Activated gamma-delta T cell (primary cell): ENCODE results near the gene RPLP2.

Source experiments
- DNase-seq: peaks from one replicate; lab custom pipeline; 2025; lab: John Stamatoyannopoulos, UW

RPLP2 gene

DNA sequence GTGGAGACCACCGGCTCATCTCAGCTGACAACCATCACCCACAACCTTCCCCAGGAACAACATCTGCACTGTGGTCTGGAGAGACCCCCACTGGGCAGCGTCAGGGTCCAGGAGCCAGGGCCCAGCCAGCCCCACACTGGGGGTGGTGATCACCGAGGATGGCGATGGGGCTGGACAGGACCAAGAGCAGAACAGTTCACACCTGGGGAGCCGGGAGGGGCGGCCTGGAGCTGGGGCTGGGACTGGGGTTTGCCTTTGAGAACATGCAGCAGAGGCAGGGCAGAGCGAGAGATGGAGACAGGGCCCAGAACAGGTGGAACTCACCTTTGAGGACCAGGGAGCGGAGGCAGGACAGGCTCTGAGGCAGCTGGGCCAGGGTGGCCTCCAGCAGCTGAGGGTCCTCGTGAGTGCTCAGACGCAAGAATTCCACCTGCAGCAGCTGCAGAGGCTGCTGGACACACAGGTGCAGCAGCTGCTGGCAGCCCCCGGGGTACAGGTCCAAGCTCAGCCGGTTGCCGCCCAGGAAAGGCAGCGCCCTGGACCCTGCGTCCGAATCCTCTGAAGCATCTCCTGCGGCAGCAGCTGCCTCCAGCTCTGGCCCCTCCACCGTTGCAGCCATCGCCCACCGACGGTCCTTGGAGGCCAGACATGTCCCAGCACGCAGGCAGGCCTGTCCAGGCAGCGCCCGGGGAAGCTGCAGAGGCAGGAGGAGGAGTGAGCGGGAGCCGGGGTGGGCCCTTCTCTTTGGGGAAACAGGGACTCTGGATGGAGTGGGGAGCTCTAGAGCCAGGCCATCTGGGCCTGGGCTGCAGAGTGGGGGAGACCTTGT lies 5.8 kb upstream of the RPLP2 start:
- DNase-seq = no peak

DNA sequence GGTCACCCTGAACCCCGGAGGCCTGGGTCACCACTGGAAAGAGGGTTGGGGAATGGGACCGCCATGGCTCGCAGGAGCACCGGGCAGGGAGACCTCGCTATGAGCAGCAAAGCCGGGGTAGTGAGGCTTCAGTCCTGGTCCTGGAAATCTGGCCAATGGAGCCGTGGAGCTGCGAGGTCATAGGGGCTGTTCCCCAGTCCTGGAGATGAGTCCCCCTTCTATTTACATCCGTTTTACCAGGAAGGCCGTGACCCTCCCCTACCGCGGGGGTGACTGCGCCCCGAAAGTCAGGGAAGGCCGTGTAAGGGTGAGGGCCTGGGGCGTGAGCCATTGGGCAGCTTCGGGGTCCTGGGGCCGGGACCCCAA lies 5.2 kb upstream of the RPLP2 start:
- DNase-seq = no peak

DNA sequence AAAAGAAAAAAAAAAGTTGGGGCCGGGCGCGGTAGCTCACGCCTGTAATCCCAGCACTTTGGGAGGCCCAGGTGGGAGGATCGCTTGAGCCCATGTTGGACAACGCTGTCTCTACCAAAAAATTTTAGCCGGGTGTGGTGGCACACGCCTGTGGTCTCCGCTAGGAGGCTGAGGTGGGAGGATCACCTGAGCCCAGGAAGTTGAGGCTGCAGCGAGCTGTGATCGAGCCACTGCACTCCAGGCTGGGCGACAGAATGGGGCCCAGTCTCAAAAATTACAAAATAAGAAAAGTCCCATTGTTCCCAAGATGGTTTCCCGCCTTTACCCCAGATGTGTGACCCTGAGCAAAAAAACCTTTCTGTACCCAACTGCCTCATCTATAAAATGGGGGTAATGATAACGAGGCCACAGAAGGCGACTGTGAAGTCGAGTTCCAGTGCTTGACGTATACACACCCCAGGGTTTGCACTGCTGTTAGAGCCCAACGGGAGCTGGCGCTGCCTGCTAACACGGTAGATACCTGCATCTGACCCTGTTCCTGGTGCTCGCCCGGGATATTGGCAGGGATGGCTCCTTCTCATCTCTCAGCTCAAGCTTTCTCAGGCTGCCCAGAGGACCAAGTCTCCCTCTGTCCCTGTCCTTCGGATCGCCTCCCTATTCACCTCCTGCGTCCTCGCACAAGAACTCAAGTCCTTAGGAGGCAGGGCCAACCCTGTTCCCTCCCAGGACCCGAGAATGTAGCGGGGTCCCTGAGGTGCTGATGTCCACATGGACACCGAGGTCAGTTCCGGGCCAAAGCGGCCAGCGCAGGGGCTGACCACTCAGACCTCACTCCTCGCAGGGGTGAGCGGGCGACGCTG lies 1.1 kb upstream of the RPLP2 start:
- DNase-seq = no peak

DNA sequence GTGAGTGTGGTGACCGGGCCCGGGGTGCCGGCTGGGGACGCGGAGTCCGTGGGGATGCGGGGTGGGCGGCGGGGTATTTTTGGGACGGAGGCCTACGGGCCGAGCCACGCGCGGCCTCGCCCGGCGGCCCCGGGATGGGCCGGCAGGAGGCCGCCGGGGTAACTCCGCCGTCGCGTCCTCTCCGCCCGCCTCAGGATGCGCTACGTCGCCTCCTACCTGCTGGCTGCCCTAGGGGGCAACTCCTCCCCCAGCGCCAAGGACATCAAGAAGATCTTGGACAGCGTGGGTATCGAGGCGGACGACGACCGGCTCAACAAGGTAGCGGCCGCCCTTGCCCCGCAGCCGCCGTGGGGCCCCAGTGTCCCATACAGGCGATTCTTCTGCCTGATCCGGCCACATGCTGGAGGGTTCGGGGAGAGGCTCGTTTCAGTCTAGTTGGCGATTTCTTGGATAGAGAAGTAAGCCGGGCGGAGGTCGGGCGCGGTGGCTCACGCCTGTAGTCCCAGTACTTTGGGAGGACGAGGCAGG lies 337 bp downstream of the RPLP2 start:
- no peak for DNase-seq

DNA sequence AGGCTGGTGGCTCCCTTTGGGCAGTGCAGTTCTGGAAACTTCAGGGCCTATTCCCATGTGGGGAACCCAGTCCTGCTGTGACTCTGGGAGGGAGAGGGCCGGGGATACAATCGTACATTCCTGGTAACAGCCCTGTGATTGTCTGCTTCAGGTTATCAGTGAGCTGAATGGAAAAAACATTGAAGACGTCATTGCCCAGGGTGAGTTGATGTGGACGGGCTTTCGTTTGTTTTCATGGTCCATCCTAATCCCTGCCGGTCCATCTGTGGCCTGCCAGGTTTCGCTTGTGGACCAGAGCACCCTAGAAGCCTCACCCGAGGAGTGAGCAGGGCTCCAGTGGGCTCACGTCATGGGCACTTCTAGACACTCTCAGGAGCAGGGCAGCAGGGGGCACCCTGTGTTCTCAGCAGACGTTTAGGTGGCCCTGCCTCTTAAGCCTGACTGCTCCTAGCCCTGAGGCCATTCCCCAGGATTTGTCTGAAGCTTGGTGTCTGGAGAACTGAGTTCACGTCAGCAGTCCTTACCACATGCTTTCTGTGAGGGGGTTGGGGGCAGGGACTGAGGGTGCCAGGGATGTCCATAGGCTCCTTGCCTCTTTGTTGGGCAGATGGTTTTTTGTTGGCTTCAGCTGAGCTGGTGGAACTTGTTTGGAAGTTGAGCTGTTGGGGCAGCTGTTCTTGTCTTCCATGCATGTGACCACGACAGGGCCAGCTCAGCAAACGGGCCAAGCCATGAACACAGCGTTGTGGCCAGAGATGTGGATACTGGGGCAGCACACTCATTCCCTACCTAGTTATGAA lies 1.9 kb downstream of the RPLP2 start:
- DNase-seq = no peak

DNA sequence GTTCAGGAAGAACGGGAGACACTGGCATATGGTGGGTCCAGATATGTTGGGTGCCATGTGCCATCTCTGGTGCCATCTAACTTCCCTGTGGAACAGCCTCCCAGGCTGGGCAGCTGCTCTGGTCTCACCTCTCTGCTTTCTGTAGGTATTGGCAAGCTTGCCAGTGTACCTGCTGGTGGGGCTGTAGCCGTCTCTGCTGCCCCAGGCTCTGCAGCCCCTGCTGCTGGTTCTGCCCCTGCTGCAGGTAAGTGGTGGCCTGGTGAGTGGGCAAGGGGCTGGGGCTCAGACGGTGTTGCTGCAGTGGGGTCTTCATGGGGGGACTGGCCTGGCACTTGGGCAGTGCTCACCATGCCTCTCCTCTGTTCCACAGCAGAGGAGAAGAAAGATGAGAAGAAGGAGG lies 2.6 kb downstream of the RPLP2 start:
- no peak for DNase-seq

DNA sequence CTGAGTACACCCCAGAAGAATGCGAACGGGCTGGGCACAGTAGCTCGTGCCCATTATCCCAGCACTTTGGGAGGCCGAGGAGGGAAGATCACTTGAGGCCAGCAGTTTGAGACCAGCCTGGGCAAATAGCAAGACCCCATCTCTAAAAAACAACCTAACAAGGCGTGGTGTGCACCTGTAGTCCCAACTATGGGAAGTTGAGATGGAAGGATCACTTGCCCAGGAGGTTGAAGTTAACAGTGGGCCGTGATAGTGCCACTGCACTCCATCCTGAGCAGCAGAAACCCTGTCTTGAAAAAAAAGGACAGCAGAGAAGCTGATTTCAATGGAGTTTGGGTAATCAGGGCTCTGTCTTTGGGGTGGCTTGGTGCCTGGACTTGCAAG lies 3.3 kb downstream of the RPLP2 start:
- DNase-seq = no peak

DNA sequence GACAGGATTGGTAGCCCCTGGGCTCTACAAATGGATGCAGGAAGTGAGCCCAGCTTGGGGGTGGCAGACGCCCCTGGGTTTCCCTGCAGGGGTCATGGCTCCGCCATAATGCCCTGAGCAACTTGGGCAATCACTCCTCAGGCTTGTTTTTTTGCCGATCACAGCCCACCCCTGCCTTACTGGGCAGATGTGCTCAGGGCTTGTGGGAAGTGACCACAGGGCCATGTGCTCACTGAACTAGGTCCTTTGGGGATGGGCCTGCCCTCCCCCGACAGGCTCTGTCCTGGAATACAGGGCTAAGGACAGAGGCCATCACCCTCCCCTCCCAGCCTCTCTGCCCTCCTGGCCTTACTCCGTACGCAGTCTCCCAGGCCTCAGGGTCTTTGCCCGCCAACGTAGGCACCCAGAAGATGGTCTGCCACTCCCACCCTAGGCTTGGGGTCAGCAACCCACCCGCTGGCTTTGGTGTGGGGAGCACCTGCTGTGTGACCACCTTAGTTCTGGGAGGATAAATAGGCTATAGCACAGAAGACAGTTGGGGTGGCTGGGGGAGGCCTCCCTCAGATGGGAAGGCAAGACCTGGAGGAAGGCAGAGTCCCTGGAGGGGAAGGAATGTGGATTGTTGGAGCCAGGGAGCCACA lies 3.8 kb downstream of the RPLP2 start:
- no peak for DNase-seq

DNA sequence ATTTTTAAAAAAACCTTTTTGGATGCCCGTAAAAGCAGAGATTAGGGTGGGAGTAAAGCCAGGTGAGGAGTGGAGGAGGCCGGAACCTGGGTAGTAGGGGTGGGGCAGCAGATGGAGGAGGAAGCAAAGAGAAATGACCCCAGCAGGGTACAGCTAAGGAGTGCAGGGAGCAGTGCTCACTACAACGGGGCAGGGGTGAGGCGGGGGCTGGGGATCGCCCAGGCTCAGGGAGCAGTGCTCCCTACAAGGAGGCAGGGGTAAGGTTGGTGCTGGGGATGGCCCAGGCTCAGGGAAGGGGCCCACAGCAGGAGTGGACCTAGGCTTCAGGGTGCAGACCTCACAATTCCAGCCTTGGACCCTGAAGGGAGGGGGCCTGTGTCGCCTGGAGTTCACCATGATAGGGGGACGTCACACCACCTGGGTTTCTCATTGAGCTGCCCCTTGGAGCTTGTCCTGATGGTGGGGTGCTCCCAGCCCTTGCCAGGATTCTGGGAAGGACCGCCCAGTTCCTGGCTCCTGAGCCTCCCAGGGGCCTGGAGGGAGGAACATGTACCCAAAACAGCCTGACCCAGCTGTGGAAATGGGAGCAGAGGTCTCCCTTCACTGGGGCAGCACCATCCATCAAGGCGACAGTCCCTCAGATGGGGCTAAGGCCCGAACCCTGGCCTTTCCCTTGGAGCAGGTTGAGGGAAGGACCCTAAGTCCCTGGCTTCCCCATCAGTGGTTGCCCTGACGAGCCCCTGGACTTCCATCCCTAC lies 6.1 kb downstream of the RPLP2 start:
- no peak for DNase-seq

DNA sequence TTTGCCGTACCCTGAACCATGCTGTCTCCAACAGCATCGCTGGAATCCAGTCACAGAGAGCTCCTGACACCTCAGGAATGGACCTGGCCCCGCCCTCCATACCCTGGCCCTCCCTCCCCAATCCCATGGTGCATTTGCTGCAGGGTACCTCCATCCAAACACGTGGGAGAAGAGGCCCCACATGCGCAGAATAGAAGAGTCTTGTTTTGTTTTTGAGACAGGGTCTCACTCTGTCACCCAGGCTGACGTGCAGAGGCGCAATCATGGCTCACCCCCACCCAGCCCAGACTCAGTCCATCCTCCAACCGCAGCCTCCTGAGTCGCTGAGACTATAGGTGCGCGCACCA lies 6.6 kb downstream of the RPLP2 start:
- DNase-seq = no peak

DNA sequence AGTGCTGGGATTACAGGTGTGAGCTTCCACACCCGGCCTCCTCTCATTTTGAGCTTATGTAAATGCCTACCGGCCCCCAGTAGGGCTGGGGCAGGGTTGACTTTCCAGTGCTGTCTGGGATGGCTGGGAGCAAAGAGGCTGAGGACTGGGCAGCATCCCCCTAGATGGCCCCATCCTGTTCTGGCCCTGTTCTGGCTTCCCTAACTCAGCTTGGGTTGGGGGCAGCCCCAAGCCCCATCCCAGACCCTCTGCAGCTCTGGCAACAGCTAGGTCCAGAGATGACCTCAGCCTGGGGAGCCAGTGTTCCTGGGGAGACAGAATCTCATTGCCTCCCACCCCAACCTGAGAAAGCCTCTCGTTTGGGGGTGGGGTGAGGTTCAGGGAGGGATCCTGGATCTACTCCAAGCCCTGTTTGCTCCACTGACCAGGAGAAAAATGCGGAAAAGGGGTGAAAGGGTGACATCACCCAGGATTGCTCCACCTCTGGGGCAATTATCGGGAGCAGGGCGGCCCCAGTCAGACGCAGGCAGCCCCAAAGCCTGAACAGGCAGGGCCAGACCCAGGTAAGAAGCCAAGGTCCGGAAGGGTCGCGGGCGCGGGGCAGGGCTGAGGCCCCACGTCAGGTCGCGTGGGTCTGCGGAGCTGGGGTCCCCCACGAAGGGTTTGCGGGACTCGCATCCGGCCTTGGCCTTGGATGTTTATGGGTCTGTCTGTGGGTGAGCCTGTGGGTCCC lies 8.8 kb downstream of the RPLP2 start, which contains the start of gene PNPLA2:
Gene PNPLA2, plus strand, starts transcription at position 519 of the 733 bp plus-strand sequence. CDS start 805 bp downstream, outside the sequence.
- no peak for DNase-seq

DNA sequence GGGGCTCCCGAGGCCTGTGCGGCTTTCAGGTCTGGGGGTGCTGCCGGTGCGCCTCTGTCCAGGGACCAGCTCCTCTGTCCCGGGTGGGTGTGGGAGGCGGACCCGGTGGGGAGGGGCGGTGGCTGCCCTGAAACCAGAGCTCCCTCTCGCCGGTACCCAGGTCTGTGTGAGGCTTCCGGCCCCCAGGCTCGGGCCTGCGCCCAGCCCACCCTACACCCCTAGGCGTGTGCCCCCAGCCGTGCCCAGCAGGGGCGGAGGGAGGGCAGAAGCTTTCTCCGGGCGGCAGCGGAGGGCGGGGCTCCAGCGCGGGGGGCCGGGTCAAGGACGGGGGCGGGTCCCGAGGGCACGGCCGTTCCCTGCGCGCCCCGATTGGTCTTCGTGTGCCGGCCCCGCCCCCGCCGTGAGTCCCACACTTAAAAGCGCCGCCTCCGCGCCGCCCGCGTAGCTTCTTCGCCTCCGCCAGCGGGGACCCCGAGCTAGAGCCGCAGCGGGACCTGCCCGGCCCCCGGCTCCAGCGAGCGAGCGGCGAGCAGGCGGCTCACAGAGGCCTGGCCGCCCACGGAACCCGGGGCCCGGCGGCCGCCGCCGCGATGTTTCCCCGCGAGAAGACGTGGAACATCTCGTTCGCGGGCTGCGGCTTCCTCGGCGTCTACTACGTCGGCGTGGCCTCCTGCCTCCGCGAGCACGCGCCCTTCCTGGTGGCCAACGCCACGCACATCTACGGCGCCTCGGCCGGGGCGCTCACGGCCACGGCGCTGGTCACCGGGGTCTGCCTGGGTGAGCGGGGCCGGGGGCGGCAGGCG lies 9.6 kb downstream of the RPLP2 start:
- DNase-seq = peak; percentile 86

DNA sequence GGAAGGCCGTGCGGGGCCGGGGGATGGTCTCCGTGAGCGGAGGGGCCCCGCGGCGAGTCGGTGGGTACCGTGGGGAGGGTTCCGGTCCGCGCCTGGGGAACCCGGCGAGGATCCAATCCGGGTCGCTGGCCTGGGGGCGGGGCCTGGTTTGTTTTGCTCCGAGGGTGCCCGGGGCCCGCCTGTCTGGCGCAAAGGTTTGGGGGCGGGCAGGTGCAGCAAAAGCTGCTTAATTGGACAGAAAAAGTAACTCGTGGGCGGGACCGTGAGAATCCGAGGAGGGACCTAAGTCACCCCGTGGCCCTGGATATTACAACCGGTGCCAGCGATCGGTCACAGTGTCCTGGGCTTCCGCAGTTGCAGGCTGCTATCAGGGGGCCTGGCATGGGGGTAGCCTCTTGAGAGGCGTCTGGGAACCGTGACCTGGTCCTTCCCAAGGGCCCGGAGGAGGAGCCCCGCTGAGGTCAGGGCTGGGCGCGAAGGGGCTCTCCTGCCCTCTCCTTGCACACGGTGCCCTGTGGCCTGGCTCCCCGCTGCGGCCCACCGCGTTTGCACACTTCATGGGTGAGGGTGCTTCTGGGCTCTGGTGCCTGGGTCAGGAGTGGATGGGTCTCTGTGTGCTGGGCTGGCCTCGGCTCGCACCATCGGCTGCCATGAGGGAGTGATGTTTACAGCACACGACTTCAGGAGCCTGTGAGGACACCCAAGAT lies 10.3 kb downstream of the RPLP2 start:
- peak; percentile 87 for DNase-seq

DNA sequence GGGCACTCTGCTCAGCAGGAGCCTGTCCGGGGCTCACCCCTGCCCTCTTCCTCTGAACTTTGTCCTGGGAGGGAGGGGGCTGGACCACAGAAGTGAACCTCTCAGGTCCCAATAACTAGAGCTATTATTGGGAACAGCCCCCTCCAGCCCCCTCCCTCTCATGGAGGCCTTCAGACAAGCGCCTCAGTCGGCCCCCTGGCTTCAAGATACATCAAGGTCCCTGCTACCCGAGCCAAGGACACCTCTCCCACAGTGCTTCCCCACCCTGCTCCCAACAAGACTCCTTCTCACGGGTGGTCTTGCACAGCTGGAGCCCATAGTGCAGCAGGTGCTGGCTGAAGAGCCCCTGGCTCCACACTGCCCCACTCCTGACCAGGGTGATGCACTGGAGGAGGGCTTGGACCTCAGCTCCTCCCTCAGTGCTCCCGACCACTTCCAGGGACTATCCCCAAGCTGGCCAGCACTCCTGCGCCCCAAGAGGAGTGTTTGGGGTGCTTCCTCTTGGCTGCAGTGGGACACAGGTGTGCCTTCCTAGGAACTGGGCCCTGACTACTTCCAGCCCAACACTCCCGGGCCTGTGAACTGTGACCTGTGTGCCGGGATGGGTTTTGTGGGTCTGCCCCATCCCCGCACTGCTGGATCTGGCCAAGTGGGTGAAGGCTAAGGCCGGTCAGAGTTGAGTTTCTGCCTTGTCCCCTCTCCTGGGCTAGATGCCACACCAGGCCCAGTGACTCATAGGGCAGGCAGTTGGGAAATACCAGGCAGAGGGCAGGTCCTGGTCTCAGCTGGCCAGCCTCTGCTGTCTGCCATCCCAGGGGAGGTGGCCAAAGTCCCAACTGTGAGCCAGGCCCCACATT lies 11.1 kb downstream of the RPLP2 start:
- DNase-seq = no peak

DNA sequence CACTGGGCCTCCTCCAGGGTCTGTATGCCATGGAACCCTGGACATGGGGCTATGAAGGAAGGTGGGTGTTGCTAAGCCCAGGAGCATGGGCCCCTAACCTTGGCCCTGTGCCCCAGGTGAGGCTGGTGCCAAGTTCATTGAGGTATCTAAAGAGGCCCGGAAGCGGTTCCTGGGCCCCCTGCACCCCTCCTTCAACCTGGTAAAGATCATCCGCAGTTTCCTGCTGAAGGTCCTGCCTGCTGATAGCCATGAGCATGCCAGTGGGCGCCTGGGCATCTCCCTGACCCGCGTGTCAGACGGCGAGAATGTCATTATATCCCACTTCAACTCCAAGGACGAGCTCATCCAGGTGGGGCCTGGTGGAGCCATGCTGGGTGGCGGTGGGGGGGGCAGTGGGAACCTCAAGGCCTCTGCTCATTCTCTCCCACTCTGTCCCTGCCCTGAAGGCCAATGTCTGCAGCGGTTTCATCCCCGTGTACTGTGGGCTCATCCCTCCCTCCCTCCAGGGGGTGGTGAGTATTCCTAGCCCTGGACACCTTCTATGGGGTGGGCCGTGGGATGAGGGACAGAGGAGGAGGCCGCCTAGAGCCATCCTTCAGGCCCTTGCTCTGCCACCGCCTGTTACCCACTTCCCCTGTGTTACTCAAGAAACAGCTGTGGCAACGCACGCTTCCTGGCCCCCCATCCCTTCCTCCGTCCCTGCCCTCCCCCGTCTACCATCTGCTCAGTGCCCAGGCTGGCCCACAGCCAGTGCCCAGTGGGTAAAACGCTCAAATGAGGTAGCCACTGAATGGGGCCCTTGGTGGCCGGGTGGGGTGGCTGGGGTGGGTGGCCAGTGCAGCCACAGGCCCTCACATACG lies 12.0 kb downstream of the RPLP2 start:
- DNase-seq = no peak

DNA sequence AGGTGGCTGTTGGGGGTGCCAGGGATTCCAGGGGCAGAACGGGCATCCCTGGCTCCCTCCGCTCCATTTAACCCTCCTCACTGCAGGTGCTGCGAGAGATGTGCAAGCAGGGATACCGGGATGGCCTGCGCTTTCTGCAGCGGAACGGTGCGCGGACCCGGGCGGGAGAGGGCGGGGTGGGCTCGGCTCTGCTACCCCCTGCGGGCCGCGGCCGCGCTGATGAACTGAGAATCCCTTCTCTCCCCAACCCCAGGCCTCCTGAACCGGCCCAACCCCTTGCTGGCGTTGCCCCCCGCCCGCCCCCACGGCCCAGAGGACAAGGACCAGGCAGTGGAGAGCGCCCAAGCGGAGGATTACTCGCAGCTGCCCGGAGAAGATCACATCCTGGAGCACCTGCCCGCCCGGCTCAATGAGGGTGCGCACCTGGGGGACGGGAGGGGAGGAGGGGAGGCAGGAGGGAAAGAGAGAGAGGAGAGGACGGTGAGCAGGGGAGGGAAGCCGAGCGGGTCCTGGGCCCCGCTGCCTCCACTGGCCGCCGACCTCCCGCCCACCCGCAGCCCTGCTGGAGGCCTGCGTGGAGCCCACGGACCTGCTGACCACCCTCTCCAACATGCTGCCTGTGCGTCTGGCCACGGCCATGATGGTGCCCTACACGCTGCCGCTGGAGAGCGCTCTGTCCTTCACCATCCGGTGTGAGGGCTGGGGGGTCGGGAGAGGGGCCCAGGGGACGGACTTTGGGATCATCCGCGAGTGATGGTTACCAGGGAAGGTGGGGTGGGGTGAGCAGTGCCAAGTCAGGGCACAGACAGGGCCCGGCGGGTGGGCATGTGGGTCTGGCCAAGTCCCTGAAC lies 13.9 kb downstream of the RPLP2 start:
- no peak for DNase-seq
